H1 (cell line): Measurements from ENCODE around the gene SLFN12. TPM values are rescaled to one million over a fixed set of nuclear protein-coding genes. Genes with fewer than 3 reads are reported as not detected.

Experiments
- CTCF ChIA-PET: fragments of 300-600 bp; sonication (Branson Sonifier 250); formaldehyde crosslinking; loops from one replicate; lab custom pipeline; 2021; ENCODE audit not compliant: partially characterized antibody; lab: Charles Lee
- POLR2A ChIA-PET: fragments of 300-600 bp; sonication (Branson Sonifier 250); formaldehyde crosslinking; loops from one replicate; lab custom pipeline; 2021; ENCODE audit warnings: inconsistent platforms; ENCODE audit not compliant: partially characterized antibody; lab: Charles Lee
- DNase-seq, 2 experiments: peaks; one replicate each; pipeline versions ENCODE4 v3.0.0 to v3.0.0-alpha.2; 2010 to 2022; ENCODE audit warnings: low spot score in 2 of 2, low read depth in 1 of 2, mixed read lengths in 1 of 2
- FAIRE-seq: peaks from 2 replicates; lab custom pipeline; 2011; peaks lifted over from hg19 to GRCh38; lab: Jason Lieb, UNC
- H2AFZ ChIP-seq: 2 replicates; pipeline ENCODE4 v1.8.1; 2012; ENCODE audit warnings: low read length, inconsistent platforms
- H2AK5ac ChIP-seq: 2 replicates; pipeline ENCODE4 v1.6.1; 2013; ENCODE audit warnings: low read depth, low read length
- H2BK120ac ChIP-seq: replicated peaks from 2 replicates; pipeline ENCODE3; 2013; ENCODE audit warnings: low read depth, low read length, inconsistent platforms
- H2BK12ac ChIP-seq: 2 replicates; pipeline ENCODE4 v1.6.1; 2013; ENCODE audit warnings: low read depth, low read length
- H2BK15ac ChIP-seq: 2 replicates; pipeline ENCODE4 v1.6.1; 2013; ENCODE audit warnings: low read length
- H2BK20ac ChIP-seq: 2 replicates; pipeline ENCODE4 v1.6.1; 2013; ENCODE audit warnings: low read length
- H2BK5ac ChIP-seq: 2 replicates; pipeline ENCODE4 v1.6.1; 2013; ENCODE audit warnings: low read depth, low read length
- H3K14ac ChIP-seq: 2 replicates; pipeline ENCODE4 v1.6.1; 2013; ENCODE audit warnings: inconsistent platforms; ENCODE audit not compliant: insufficient read length
- H3K18ac ChIP-seq: 2 replicates; pipeline ENCODE4 v1.6.1; 2013; ENCODE audit warnings: low read length; ENCODE audit errors: extremely low read depth
- H3K23ac ChIP-seq: 2 replicates; pipeline ENCODE4 v1.6.1; 2013; ENCODE audit warnings: inconsistent platforms; ENCODE audit not compliant: insufficient read length
- H3K23me2 ChIP-seq: 2 replicates; pipeline ENCODE4 v1.6.1; 2013; ENCODE audit warnings: low read depth, low read length
- H3K27ac ChIP-seq: 2 replicates; pipeline ENCODE4 v1.6.1; 2011; ENCODE audit warnings: low read depth, low read length, inconsistent platforms
- H3K27me3 ChIP-seq, 4 experiments: replicated peaks in 1 of 4; 1 replicate in 1 of 4; 2 replicates in 3 of 4; pipeline versions ENCODE4 v1.6.1 to v1.8.1; 2011 to 2013; ENCODE audit warnings: low read length in 3 of 4, mild to moderate bottlenecking in 3 of 4, inconsistent platforms in 2 of 4, mixed read lengths in 2 of 4, moderate library complexity in 1 of 4; ENCODE audit not compliant: control insufficient read depth in 3 of 4, insufficient read depth in 3 of 4; ENCODE audit errors: extremely low read depth in 1 of 4
- H3K36me3 ChIP-seq, 4 experiments: 2 replicates each; pipeline versions ENCODE4 v1.6.1 to v1.8.1; 2011 to 2013; ENCODE audit warnings: mild to moderate bottlenecking in 4 of 4, low read length in 3 of 4, moderate library complexity in 2 of 4, control low read depth in 1 of 4, inconsistent platforms in 1 of 4; ENCODE audit not compliant: insufficient read depth in 4 of 4, control insufficient read depth in 2 of 4
- H3K4ac ChIP-seq: replicated peaks from 2 replicates; pipeline ENCODE3; 2013; ENCODE audit warnings: low read length, low read depth, mixed read lengths, inconsistent platforms; ENCODE audit not compliant: insufficient read length
- H3K4me1 ChIP-seq, 4 experiments: replicated peaks in 1 of 4; 1 replicate in 1 of 4; 2 replicates in 3 of 4; pipeline versions ENCODE4 v1.6.1 to v1.8.1; 2011 to 2013; ENCODE audit warnings: low read length in 3 of 4, inconsistent platforms in 2 of 4, mixed read lengths in 1 of 4; ENCODE audit not compliant: insufficient read depth in 4 of 4, control insufficient read depth in 3 of 4
- H3K4me2 ChIP-seq, 2 experiments: 2 replicates each; pipeline versions ENCODE4 v1.6.1 to v1.8.1; 2011 to 2013; ENCODE audit warnings: low read depth in 2 of 2, low read length in 2 of 2, control low read depth in 1 of 2, inconsistent platforms in 1 of 2, mild to moderate bottlenecking in 1 of 2; ENCODE audit not compliant: insufficient read depth in 1 of 2
- H3K4me3 ChIP-seq, 4 experiments: fragments of 200-600, 300-600 bp in 1 of 4; sonication (generic), shearing (Covaris generic), sonication (Bioruptor Twin) in 1 of 4; 2 replicates each; pipeline versions ENCODE4 v1.5.1 to v1.8.1; 2011 to 2016; ENCODE audit warnings: low read length in 4 of 4, low read depth in 3 of 4, control low read depth in 2 of 4, inconsistent platforms in 2 of 4, mild to moderate bottlenecking in 2 of 4, mixed read lengths in 1 of 4, moderate library complexity in 1 of 4; ENCODE audit not compliant: insufficient read depth in 2 of 4; ENCODE audit errors: extremely low read depth in 1 of 4
- H3K56ac ChIP-seq: replicated peaks from 2 replicates; pipeline ENCODE3; 2013; ENCODE audit warnings: low read depth, mild to moderate bottlenecking, mixed read lengths, low read length, inconsistent platforms; ENCODE audit not compliant: insufficient read length
- H3K79me1 ChIP-seq: 2 replicates; pipeline ENCODE4 v1.6.1; 2013; ENCODE audit warnings: low read depth, low read length, control low read depth
- H3K79me2 ChIP-seq, 2 experiments: 2 replicates each; pipeline versions ENCODE4 v1.6.1 to v1.8.1; 2012 to 2013; ENCODE audit warnings: low read length in 2 of 2, mild to moderate bottlenecking in 2 of 2, inconsistent platforms in 1 of 2; ENCODE audit not compliant: insufficient read depth in 2 of 2, control insufficient read depth in 1 of 2
- H3K9ac ChIP-seq, 4 experiments: replicated peaks in 1 of 4; 1 replicate in 1 of 4; 2 replicates in 3 of 4; pipeline versions ENCODE4 v1.6.1 to v1.8.1; 2011 to 2013; ENCODE audit warnings: low read depth in 3 of 4, low read length in 3 of 4, control low read depth in 2 of 4, mild to moderate bottlenecking in 2 of 4, moderate library complexity in 2 of 4, inconsistent platforms in 1 of 4; ENCODE audit errors: extremely low read depth in 1 of 4
- H3K9me3 ChIP-seq, 2 experiments: 2 replicates each; pipeline versions ENCODE4 v1.6.1 to v1.8.1; 2012 to 2013; ENCODE audit warnings: mild to moderate bottlenecking in 2 of 2, moderate library complexity in 2 of 2, control low read depth in 1 of 2, inconsistent platforms in 1 of 2, low read depth in 1 of 2, low read length in 1 of 2, mixed read lengths in 1 of 2; ENCODE audit not compliant: insufficient read depth in 2 of 2
- H4K20me1 ChIP-seq, 2 experiments: replicated peaks in 1 of 2; 2 replicates each; pipeline versions ENCODE3 to v1.8.1; 2011 to 2013; ENCODE audit warnings: inconsistent platforms in 2 of 2, low read length in 2 of 2, mild to moderate bottlenecking in 1 of 2; ENCODE audit not compliant: insufficient read depth in 2 of 2, control insufficient read depth in 1 of 2
- H4K5ac ChIP-seq: 2 replicates; pipeline ENCODE4 v1.6.1; 2013; ENCODE audit warnings: low read length, low read depth, mixed read lengths, inconsistent platforms; ENCODE audit not compliant: insufficient read length
- H4K8ac ChIP-seq: 2 replicates; pipeline ENCODE4 v1.8.0; 2013; ENCODE audit warnings: mild to moderate bottlenecking, moderate library complexity, low read length, inconsistent platforms; ENCODE audit not compliant: insufficient read depth; ENCODE audit errors: extremely low read depth
- H4K91ac ChIP-seq: replicated peaks from 2 replicates; pipeline ENCODE3; 2013; ENCODE audit warnings: low read length, mixed read lengths, inconsistent platforms; ENCODE audit not compliant: insufficient read length
- EGR1 ChIP-seq: IDR thresholded peaks from 2 replicates; pipeline ENCODE4 v1.6.1; 2011; ENCODE audit warnings: low read depth, low read length, borderline replicate concordance
- FOSL1 ChIP-seq: IDR thresholded peaks from 2 replicates; pipeline ENCODE4 v1.6.1; 2011; ENCODE audit warnings: mild to moderate bottlenecking, low read depth, low read length, moderate library complexity; ENCODE audit not compliant: insufficient read depth
- KDM1A ChIP-seq: fragments of 200-600, 300-600 bp; sonication (generic); IDR thresholded peaks from 2 replicates; pipeline ENCODE4 v1.7.1; 2016; ENCODE audit warnings: mild to moderate bottlenecking, low read length, borderline replicate concordance
- KDM4A ChIP-seq: IDR thresholded peaks from one replicate; pipeline ENCODE4 v1.7.1; 2012; ENCODE audit warnings: low read depth, mild to moderate bottlenecking, moderate library complexity, low read length, inconsistent platforms; ENCODE audit not compliant: severe bottlenecking
- MAX ChIP-seq: IDR thresholded peaks from 2 replicates; pipeline ENCODE4 v1.6.1; 2012; ENCODE audit warnings: inconsistent platforms
- PHF8 ChIP-seq: fragments of 200-600 bp; sonication (generic); conservative IDR thresholded peaks from 2 replicates; pipeline ENCODE4 v1.7.1; 2012; ENCODE audit warnings: low read depth, mild to moderate bottlenecking, inconsistent platforms, low read length, moderate library complexity
- RAD21 ChIP-seq, 2 experiments: IDR thresholded peaks in 1 of 2; conservative IDR thresholded peaks in 1 of 2; 2 replicates each; pipeline ENCODE4 v1.6.1; 2011; ENCODE audit warnings: low read depth in 2 of 2, low read length in 2 of 2, improper control_type of control experiment in 1 of 2, inconsistent platforms in 1 of 2, mild to moderate bottlenecking in 1 of 2, moderate library complexity in 1 of 2
- SP1 ChIP-seq: IDR thresholded peaks from 2 replicates; pipeline ENCODE4 v1.6.1; 2011; ENCODE audit warnings: low read depth, low read length
- SP2 ChIP-seq: IDR thresholded peaks from 2 replicates; pipeline ENCODE4 v1.6.1; 2012; ENCODE audit warnings: mild to moderate bottlenecking, low read length, inconsistent platforms
- SUZ12 ChIP-seq: fragments of 200-600 bp; sonication (generic); IDR thresholded peaks from 2 replicates; pipeline ENCODE4 v1.6.1; 2012; ENCODE audit warnings: mild to moderate bottlenecking, inconsistent platforms, low read length, moderate library complexity, mixed read lengths
- TBP ChIP-seq: IDR thresholded peaks from 2 replicates; pipeline ENCODE4 v1.6.1; 2011; ENCODE audit warnings: low read depth, low read length, improper control_type of control experiment
- WGBS, 2 experiments: shearing (Covaris generic) in 1 of 2; methylation state at CpG; one replicate each; pipeline versions ENCODE4 v1.1.6 to v1.1.7; 2013 to 2015; ENCODE audit warnings: low lambda C conversion rate in 2 of 2, mixed read lengths in 2 of 2, inconsistent platforms in 1 of 2, low coverage in 1 of 2, missing lambda C conversion rate in 1 of 2; ENCODE audit not compliant: insufficient replicate concordance in 2 of 2, insufficient coverage in 1 of 2, insufficient read length in 1 of 2; ENCODE audit errors: extremely low coverage in 1 of 2, missing lambda C conversion rate in 1 of 2; 5-methylcytosine and 5-hydroxymethylcytosine counted together
- polyA plus RNA-seq, 7 experiments: library from polyadenylated mRNA; depleted of rRNA in 3 of 7; stranded (reverse) in 5 of 7; unstranded in 2 of 7; fragments of >200 nt in 5 of 7; fragments of 200-250 nt in 2 of 7; gene quantifications; 1 replicate in 5 of 7; 2 replicates in 1 of 7; 4 replicates in 1 of 7; pipeline versions ENCODE4 v1.2.1 to v1.2.3, GENCODE V29; 2011 to 2013; ENCODE audit warnings: missing spikeins in 2 of 7, mixed read lengths in 2 of 7
- total RNA-seq: library from RNA; stranded (reverse); fragmentation: NEBNext Ultra II Directional; extraction: Animal tissue kit (Norgen Biotek cat#: 25700); gene quantifications from 2 replicates; pipeline ENCODE4 v1.2.1, GENCODE V29; 2021
- TF ChIP-seq, protein P1 (sequence below), 3 experiments: IDR thresholded peaks; 1 replicate in 2 of 3; 2 replicates in 1 of 3; pipeline versions ENCODE4 v1.5.1 to v1.6.1; 2011; ENCODE audit warnings: low read length in 3 of 3, mild to moderate bottlenecking in 3 of 3, inconsistent platforms in 2 of 3, low read depth in 1 of 3, moderate library complexity in 1 of 3; ENCODE audit not compliant: insufficient read depth in 1 of 3; ENCODE audit errors: control extremely low read depth in 1 of 3

The SLFN12 gene
- total and polyA plus RNA-seq, 2 of the 8 experiments (the other 6 are each of a cell fraction or from before 2014, with no cell fraction given) = 1.6 to 10.7 TPM

DNA sequence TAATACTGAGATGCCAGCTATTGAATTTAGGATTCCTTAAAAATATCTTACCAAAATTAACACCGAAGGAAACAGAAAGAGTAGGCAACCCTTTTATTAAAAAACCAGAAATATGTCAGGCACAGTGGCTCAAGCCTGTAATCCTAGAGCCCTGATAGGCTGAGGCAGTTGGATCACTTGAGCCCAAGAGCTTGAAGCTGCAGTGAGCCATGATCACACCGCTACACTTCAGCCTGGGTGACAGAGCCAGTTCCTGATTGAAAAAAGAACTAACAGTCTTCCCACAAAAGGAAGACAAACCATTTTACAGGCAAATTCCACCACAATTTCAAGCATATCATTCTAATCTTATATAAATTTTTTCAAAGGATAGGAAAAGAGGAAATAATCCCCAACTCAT, 15.6 kb downstream of the SLFN12 start:
- no peak overlapping the region for H3K56ac ChIP-seq
- H3K9ac ChIP-seq = no peak overlapping the region
- no peak overlapping the region for H3K18ac ChIP-seq
- DNase-seq (no peak), FAIRE-seq (no peak)
- no peak overlapping the region for H3K4me2 ChIP-seq
- no peak overlapping the region for H2AK5ac ChIP-seq
- no peak overlapping the region for H3K14ac ChIP-seq
- H4K8ac ChIP-seq = no peak overlapping the region
- no peaks in the 10 kb centered on the region for H3K23me2 ChIP-seq
- no peak overlapping the region for H3K23ac ChIP-seq
- no peak overlapping the region for H2BK5ac ChIP-seq
- H3K4ac ChIP-seq = no peak overlapping the region
- no peaks in the 10 kb centered on the region for H3K27me3 ChIP-seq
- no peaks in the 10 kb centered on the region for H4K20me1 ChIP-seq
- no peaks in the 10 kb centered on the region for H3K9me3 ChIP-seq
- H2BK12ac ChIP-seq = no peak overlapping the region
- H4K5ac ChIP-seq = no peak overlapping the region
- H3K79me1 ChIP-seq = no peaks in the 10 kb centered on the region
- no peaks in the 10 kb centered on the region for H3K79me2 ChIP-seq
- no peak overlapping the region for H2BK20ac ChIP-seq
- H3K27ac ChIP-seq = no peak overlapping the region
- no peak overlapping the region for H2BK15ac ChIP-seq
- POLR2A ChIA-PET = no interaction called here
- no peak overlapping the region for H2AFZ ChIP-seq
- no peaks in the 10 kb centered on the region for H3K4me1 ChIP-seq
- CTCF ChIA-PET = interaction anchor here (0.6 kb wide), 1 partner anchor 1749 kb away, joined by 5 read pairs; no protein-coding TSS in a partner anchor
- H3K36me3 ChIP-seq = no peaks in the 10 kb centered on the region; a peak in 1 of 8 replicates
- H2BK120ac ChIP-seq = no peak overlapping the region
- H3K4me3 ChIP-seq = no peak overlapping the region
- 91% methylated on average over 2 of the region's 2 CpGs; no CpG with 5 or more reads in 1 of the 2 experiments for WGBS, 2 experiments
- no peak overlapping the region for H4K91ac ChIP-seq
- TF ChIP-seq SP2 = no peak
- TF ChIP-seq TBP = no peak
- no peak for TF ChIP-seq FOSL1
- TF ChIP-seq KDM4A = no peak
- no peak for TF ChIP-seq KDM1A
- no peak for TF ChIP-seq MAX
- no peak for TF ChIP-seq EGR1
- TF ChIP-seq, protein P1, sequence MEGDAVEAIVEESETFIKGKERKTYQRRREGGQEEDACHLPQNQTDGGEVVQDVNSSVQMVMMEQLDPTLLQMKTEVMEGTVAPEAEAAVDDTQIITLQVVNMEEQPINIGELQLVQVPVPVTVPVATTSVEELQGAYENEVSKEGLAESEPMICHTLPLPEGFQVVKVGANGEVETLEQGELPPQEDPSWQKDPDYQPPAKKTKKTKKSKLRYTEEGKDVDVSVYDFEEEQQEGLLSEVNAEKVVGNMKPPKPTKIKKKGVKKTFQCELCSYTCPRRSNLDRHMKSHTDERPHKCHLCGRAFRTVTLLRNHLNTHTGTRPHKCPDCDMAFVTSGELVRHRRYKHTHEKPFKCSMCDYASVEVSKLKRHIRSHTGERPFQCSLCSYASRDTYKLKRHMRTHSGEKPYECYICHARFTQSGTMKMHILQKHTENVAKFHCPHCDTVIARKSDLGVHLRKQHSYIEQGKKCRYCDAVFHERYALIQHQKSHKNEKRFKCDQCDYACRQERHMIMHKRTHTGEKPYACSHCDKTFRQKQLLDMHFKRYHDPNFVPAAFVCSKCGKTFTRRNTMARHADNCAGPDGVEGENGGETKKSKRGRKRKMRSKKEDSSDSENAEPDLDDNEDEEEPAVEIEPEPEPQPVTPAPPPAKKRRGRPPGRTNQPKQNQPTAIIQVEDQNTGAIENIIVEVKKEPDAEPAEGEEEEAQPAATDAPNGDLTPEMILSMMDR (IDR thresholded peaks at IDR 0.05; ENCODE audit: control extremely low read depth in 1 of 3, insufficient read depth in 1 of 3, low read depth in 1 of 3, low read length in 3 of 3) = no peak
- TF ChIP-seq PHF8 = no peak
- TF ChIP-seq RAD21 (IDR thresholded peaks at IDR 0.05 in 1 of 2, conservative IDR thresholded peaks at IDR 0.05 in 1 of 2; ENCODE audit: low read depth in 2 of 2, low read length in 2 of 2) = no peak
- no peak for TF ChIP-seq SP1
- no peak for TF ChIP-seq SUZ12
